ENCODE measurements around the gene DHX35. TPM values are rescaled to one million over a fixed set of nuclear protein-coding genes. Genes with fewer than 3 reads are reported as not detected.
A peak's percentile ranks its signal among the peaks of the same experiment; 100 is the strongest.

The DHX35 gene
- total and polyA plus RNA-seq, 2 of the 13 experiments (the other 11 are each of a cell fraction or from before 2014, with no cell fraction given), result 25.8 to 28.7 TPM

GRCh38 chr20:38999965-39000910, 38.1 kb downstream of the DHX35 start (continued):
- TF ChIP-seq ZNF713 (CRISPR knock-in tag; IDR thresholded peaks at IDR 0.05) (no peak), IKZF5 (CRISPR knock-in tag; IDR thresholded peaks at IDR 0.05) (no peak), NFYC (CRISPR knock-in tag; IDR thresholded peaks at IDR 0.05) (no peak), ZNF670 (CRISPR knock-in tag; IDR thresholded peaks at IDR 0.05; ENCODE audit: borderline replicate concordance) (no peak), KDM5B (CRISPR knock-in tag; IDR thresholded peaks at IDR 0.05; ENCODE audit: borderline replicate concordance) (no peak), ZNF543 (CRISPR knock-in tag; IDR thresholded peaks at IDR 0.05) (no peak), DDIT3 (CRISPR knock-in tag; IDR thresholded peaks at IDR 0.05) (no peak), RBM39 (IDR thresholded peaks at IDR 0.05; ENCODE audit: low read depth, low read length, poor library complexity, severe bottlenecking) (no peak), TAF15 (IDR thresholded peaks at IDR 0.05; ENCODE audit: low read depth, low read length, poor library complexity, severe bottlenecking) (no peak), ZNF780A (CRISPR knock-in tag; IDR thresholded peaks at IDR 0.05) (no peak), SMAD9 (CRISPR knock-in tag; IDR thresholded peaks at IDR 0.05) (no peak), CERS6 (CRISPR knock-in tag; IDR thresholded peaks at IDR 0.05) (no peak), ZFP37 (CRISPR knock-in tag; IDR thresholded peaks at IDR 0.05; ENCODE audit: borderline replicate concordance) (no peak), FOXM1 (CRISPR knock-in tag; IDR thresholded peaks at IDR 0.05) (no peak), LRRFIP1 (CRISPR knock-in tag; conservative IDR thresholded peaks at IDR 0.05) (no peak), ZNF562 (CRISPR knock-in tag; IDR thresholded peaks at IDR 0.05; ENCODE audit: borderline replicate concordance) (no peak), NR1H2 (CRISPR knock-in tag; IDR thresholded peaks at IDR 0.05; ENCODE audit: borderline replicate concordance, low read depth) (no peak), GATAD1 (CRISPR knock-in tag; IDR thresholded peaks at IDR 0.05) (no peak), BHLHE40 (IDR thresholded peaks at IDR 0.05; ENCODE audit: low read length) (no peak), ZZZ3 (CRISPR knock-in tag; IDR thresholded peaks at IDR 0.05; ENCODE audit: borderline replicate concordance) (no peak), ZNF879 (CRISPR knock-in tag; IDR thresholded peaks at IDR 0.05) (no peak), ZNF136 (CRISPR knock-in tag; IDR thresholded peaks at IDR 0.05; ENCODE audit: low read depth) (no peak), ZKSCAN8 (CRISPR knock-in tag; IDR thresholded peaks at IDR 0.05; ENCODE audit: borderline replicate concordance) (peak; percentile 52; the same call in 1 of the 2 replicates), TBL1XR1 (IDR thresholded peaks at IDR 0.05; ENCODE audit: borderline replicate concordance, low read length, partially characterized antibody) (peak; percentile 14), MAZ (IDR thresholded peaks at IDR 0.05; ENCODE audit: borderline replicate concordance, low read depth, low read length) (no peak), MAZ (CRISPR knock-in tag; IDR thresholded peaks at IDR 0.05; ENCODE audit: low read depth) (no peak)

Measured in HepG2 (cell line).